Activated T-cell treated with anti-CD3 and anti-CD28 coated beads, Interleukin-2, amount 50 U/mL, for 1 hour (primary cell): ENCODE results near the gene NFX1.

Experiments used
- DNase-seq: peaks from one replicate; pipeline ENCODE4 v3.0.0-alpha.2; 2020

NFX1 gene

DNA sequence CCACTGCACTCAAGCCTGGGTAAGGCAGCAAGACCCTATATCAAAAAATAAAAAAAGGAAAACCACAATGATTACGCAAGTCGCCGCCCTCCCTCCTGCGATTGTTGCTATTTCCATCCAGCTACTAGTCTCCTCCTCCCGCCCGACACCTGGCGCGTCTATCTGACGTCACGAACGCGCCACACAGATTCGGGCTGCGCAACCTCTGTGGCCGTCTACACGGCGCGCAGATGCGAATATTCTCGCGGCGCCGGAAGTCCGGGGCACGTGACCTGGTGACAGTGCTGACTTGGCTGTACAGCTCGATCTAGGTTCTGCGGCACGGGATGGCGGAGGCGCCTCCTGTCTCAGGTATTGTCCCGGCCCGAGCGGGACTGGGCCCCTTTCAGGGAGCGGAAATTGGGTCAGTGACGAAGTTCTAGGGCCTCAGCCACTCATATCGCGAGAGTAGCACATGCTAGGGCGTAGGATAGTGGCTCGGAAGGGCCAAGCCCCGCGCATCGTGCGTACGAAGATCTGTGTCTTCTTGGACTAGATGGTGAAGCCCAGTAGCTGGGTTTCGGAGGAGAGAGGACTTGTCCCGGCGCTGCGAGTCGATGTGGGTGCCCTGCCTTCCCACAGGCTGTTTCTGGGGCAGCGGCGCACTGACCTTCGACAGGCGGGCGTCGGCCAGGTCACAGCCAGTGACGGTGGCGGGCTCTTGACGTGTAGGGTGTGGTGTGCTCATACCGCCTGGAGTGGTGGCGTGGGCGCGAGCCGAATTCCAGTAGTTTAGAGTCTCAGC, at the start of gene NFX1:
TSS of gene NFX1 (plus strand) at position 270 of the 784 bp plus-strand sequence. CDS start at position 327, 57 bp downstream.
- peak; percentile 98 for DNase-seq

DNA sequence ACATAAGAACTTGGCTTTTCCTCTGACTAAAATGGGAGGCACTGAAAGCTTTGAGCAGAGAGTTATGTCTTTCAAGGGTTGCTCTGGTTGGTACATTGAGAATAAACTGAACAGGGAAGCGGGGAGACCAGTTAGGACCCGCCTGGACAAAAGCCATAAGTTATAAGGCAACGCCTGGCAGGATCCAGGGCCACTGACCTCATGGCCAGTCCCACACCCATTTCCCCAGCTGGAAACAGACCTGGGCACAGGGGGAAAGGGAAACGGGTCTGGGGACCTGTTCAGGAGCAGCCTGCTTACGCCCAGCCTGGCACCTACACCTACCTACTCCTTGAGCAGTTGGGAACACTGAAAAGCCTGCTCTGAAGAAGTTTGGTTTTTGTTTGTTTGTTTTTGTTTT, 49.0 kb upstream of the NFX1 start:
- no peak for DNase-seq

DNA sequence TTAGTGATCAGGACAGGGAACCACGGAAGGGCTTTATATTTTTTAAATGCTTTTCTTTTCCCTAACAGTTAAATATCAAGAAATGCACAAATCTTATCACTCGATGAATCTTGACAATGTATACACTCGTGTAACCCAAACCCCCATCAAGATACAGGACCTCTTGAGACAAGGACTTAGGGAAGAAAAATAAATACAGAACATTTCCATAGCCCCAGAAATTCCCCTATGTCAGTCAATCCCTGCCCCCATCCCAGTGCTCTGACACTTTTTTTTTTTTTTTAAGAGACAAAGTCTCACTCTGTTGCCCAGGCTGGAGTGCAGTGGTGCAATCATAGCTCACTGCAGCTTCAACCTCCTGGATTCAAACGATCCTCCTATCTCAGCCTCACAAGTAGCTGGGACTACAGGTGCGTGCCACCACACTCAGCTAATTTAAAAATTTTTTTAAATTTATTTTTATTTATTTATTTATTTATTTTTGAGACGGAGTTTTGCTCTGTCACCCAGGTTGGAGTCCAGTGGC, 47.6 kb upstream of the NFX1 start:
- no peak for DNase-seq

DNA sequence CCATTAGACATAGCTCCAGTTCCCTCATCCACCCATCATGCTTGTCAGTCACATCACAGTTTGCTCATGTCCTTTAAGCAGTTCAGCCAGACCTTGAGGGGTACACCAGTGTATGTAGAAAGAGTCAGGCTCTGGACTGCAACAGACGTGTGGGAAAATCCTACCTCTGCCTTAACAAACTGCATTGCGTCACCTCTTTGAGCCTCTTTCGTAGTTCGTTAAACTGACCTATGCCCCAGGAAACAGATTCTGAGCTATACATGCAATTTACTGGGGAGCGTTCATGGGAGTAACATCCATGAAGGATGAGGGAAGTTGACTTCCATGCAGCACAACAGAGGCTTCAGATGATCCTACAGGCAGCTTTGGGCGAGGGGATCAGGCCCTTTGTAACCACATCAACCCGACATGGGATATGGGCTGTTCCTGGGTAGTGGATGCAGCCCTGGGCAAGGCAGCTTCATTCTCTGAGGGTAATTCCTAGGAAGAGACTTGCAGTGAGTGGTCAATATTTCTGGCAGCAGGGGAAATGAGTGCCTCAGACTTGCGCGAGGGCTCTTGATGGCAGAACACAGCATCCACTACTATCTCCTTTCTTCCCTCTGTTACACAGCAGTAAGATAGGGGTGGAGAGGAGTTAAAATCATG, 46.1 kb upstream of the NFX1 start:
- DNase-seq, result no peak

DNA sequence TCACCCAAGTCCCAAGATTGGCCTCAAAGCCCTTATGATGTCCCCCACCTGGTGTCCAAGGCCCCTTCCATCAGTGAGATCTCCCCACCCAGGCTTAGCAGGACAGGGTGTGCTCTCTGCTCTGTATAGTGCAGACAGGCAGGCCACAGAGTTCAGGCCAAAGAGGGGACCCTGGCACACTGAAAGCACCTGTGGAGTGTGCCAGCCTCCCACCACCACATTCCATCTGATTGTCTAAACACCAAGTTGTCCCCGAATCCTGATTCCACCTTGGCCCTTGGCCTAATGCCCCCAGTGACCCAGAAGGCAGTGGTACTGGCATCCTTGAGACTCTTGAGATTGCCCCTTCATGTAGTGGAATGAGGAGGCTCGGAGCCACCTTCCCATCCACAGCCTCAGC, 45.0 kb upstream of the NFX1 start:
- DNase-seq, result no peak

DNA sequence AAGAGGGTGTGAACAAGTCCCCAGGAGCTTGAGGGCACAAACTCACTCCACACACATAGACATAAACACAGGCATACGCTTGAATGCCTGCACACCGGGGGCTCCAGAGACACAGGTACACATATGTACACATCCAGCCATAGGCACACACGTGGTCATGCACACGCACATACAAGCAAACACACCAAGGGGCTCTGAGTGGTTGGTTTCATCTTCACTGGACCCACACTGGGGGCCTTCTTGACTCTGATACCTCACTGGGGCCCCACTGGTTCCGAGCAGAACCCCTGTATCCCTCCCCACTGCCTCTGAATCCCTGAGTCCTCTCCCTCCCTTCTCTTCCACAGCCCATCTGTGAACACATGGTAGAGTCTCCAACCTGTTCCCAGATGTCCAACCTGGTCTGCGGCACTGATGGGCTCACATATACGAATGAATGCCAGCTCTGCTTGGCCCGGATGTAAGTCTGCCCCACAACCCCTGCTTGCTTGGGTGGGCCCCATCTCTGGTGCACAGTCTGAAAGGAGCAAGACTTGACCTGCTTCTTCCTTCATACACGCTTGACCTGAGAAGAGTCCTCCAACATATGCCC, 44.0 kb upstream of the NFX1 start:
- DNase-seq, result no peak

DNA sequence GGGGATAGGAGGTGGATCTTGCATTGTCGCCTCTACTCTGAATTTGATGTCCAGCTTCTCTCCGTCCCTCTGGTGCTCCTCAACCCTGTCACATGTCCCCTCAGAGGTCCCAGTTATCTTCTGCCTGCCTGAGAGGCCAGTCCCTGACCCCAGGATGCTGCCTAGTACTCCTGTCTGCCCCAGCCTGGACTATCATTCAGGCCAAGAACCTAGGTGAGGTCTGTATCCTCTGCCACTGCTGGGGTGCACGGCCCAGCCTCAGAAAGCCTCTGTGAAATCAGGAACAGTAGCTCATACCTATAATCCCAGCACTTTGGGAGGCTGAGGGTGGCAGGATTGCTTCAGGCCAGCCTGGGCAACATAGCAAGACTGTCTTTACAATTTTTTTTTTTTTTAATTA, 41.7 kb upstream of the NFX1 start:
- no peak for DNase-seq

DNA sequence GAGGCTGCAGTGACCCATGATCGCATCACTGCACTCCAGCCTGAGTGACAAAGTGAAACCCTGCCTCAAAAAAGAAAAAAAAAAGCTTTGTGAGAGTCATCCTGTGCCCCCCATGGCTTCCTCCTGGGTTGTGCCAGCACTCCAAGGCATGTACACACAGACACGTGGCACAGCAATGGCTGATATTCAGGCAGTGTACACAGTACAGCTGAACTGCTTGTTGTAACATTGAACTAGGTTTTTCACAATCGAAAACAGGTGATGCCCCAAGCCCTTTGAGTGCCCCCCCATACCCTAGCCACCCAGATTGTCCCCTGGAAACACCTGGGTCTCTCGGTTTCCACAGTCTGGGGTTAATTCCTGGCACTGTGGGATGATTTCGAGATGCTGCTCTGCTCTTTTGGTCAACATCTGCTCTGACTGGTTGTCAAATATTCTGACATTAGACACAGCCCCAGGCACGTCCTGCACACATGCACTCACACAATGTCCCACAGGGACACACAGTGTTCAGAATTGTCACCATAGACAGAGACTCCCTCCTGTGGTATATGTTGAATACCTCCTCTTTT, 41.1 kb upstream of the NFX1 start:
- DNase-seq, result no peak

DNA sequence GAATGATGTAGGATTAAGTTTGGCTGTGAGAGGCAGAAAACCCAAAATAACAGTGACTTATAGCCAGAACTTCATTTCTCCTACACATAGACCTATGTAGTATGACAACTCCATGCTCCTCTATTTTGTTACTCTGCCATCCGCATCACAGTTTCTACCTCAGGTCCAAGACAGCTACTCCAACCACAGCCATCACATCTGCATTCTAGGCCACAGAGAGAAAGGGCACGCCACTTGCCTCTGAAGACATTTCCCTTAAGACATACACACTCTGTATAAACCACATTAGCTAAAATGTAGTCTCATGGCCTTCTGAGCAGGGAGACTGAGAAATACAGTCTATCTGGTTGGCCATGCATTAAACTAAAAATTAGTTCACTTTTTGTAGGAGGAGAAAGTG, 40.3 kb upstream of the NFX1 start:
- no peak for DNase-seq

DNA sequence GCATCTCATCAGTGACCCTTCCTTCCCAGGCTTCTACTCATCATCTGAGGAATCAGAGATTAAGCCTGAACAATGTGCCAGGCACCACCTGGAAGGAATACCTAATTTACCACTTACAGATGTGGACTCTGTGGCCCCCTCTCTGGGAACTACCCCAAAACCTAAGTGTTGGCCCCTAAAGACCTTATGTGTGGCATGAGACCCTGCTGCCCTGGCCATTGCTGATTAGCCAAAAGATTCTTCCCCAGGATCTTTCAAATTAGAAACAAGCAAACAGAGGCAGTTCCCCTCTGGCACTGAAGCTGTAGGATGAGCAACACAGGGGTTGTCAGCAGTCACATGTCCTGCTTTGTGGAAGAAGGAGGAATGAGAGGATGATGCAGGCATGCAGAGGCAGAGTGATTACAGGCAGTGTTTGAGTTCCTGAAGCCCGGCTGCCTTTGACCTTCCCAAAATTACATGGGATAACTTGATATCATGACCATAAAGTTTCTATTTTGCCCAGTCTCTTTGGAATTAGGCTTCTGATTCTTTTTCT, 39.8 kb upstream of the NFX1 start:
- DNase-seq, result no peak

DNA sequence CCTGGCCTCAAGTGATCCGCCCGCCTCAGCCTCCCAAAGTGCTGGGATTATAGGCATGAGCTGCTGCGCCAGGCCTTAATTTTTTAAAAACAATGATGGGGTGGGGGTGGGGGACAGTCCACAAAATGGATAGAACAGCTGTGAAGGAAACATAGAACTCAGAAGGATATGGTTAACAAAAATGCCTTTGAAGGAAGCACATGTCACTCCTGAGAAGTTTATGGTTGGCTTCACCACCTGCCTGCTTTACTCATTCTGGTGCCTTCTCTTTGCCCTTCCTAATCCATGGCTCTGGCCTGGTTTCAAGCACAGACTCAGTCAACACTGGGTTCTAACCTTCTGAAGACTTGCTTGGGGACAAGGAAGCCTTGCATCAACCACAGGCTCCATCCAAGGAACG, 36.1 kb upstream of the NFX1 start:
- no peak for DNase-seq

DNA sequence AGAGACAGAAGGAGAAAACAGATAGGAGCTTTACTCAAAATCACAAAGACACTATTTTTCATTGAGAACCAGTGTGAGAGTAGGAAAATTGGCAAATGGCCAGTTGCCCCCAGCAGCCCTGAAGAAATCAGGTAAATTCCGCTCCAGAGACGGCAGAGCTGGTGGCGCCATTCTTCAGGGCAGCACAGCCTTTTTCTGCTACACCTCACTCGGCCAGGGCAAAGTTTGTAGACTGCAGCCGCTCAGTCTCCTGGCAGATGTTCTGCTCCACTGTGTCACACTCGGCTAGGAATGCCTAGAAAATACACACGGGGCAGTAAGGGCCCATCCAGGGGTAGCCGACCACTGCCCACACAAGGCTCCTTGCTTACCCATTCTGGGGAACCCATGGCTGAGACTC, 35.3 kb upstream of the NFX1 start:
- DNase-seq, result no peak

DNA sequence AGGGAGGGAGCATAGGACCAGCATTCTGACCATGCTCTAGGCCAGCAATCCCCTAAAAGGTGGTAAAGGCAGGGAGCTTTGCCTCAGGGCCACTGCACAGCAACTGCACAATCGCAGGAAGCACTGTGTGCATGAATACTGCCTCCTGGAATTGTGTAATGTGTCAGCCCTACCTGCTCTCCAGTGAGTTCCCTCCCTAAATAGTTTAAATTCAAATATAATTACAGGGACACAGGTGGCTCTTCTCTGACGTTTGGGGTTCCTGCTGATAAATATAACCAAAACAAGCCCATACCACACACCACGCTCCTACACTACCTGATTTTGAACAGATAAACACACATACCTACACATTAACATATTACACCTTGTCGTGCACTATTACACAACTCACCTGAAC, 34.8 kb upstream of the NFX1 start:
- no peak for DNase-seq

DNA sequence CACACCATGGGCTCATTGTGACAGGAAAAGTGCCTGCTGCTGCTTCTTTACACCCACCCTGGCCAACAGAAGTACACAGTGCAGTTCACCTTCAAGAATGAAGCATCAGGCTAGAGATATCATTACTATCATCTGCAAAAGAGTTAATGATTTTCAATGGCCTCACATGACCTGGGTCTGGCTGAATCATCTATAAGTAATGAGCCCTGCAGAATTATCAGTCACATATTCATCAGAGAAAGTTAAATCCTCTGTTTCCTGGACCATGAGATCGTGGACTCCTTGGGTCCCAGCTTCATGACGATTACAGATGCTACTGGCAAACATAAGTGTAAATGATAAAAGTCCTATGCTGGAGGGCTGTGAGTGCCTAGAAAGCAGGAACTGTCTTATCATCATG, 34.1 kb upstream of the NFX1 start:
- no peak for DNase-seq

DNA sequence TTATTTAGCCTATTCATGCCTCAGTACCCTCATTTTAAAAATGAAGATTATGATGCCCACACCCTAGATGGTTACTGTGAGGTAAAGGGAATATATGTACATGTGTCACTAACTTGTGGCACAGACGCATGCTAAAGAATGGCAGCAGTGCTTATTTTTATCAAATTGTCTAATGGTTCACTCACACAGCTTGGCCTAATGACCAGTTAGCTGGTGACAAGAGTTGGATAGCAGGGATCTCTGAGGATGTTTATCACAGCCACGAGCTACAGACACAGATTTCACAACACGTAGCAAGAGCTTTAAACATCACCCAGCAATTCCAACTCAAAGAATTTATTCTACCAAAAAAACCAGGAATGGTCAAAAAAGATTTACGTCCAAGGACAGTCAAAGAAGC, 33.0 kb upstream of the NFX1 start:
- no peak for DNase-seq

DNA sequence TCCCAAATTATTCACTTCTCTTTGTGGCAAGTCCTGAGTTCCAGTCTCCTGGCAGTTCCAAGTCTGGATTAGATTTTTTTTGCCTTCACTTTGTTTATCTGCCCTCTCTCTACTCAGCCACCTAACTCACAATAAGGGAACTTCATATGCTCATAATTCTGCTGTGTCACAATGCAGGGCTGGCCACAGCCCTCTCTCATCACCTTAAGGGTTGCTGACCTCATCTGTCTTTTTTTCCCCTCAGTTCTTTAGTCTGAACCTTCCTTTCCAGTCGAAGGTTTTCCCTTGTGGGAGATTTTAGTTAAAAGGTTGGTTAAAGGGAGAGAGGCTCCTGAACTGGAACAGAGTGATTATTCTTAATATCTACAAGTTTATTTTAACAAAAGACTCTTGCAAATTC, 29.9 kb upstream of the NFX1 start:
- DNase-seq, result no peak

DNA sequence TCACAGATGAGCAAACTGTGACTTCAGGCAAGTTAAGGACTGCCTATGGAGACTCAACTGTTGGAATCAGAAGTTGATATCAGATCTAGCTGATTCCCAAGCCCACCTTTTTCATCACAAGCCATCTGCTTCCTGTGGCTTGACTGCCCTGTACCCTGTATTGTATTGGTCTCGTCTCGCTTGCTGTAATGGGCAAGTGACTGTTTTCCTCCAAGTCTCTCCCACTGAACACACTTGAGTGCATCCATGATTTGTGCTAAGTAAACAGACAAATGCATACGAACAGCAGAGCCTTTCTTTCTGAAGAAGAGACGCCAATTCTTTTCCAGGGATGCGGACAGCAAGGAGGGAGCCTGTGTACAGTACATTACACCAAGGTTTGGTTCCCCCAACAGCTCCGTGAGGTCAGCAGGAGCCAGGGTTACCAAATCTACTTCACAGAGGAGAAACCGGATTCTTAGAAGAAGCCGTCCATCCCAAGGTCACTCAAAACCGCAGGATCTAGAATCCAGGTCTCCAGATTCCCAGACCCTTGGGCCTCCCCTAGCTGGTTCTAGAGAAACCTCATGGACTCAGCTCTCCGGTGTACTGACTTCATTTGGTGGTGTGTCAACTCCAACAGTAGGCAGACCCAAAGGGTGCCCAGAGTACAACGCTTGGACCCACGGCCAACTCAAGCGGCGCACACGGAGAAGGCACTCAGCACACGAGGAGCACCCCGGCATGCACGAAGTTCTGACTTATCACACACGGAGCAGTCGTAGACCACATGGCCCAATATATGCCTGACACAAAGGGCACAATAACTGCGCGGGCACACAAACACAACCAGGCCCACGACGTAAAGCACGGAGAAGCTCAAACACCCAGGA, 26.9 kb upstream of the NFX1 start:
- no peak for DNase-seq

DNA sequence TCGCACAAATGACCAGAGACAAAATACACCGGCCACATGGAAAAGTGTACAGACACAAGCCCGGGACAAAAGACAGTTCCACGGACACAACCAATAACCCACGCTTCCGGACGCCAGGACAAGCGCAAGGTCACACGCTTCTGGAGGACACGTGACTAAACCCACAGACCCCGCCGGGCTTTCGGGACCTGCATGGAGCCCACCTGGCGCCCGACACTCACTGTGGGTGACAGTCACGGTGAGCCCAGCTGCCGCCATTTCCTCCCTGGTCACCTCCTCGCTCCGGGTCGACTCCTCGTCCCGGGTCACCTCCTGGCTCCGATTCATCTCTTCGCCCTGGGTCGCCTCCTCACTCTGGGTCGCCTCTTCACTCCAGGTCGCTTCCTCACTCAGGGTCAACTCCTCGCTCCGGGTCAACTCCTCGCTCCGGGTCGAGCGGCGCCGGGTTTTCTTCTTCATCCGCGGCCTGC, 26.3 kb upstream of the NFX1 start:
- peak; percentile 48 for DNase-seq

DNA sequence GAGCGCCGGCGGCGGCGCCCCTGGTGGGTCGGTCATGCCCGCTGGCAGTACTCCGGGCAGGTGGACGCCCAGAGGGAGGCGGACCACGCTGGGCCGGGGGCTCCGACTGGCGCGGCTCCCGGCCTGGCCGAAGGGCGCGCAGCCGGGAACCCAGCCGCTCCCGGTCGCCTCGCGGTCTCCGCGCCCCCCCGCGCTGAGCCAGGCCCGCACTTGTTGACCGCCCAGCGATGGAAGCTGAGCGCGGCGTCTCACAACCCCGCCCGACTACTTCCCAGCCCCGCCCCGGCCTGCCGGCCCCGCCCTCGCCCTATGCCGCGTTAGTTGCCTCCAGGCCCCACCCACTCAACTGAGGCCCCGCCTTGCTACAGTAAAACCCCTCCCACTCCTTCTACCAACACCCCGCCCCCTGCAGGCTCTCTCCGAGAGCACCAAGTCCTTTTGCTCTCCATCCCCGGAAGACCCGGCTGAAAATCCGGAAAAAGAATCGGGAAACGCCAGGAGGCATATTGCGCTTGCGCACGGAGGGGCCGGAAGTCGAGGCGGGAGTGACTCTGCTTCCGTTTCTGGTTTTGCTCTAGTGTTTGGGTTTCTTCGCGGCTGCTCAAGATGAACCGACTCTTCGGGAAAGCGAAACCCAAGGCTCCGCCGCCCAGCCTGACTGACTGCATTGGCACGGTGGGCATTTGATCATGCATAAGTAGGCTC, 25.7 kb upstream of the NFX1 start, which contains the start of the genes BAG1 and CHMP5:
TSS of gene BAG1 (minus strand) at position 236 of the 705 bp plus-strand sequence.
TSS of gene CHMP5 (plus strand) at position 577 of the 705 bp plus-strand sequence. CDS start at position 607, 30 bp downstream.
- peak; percentile 100 for DNase-seq

DNA sequence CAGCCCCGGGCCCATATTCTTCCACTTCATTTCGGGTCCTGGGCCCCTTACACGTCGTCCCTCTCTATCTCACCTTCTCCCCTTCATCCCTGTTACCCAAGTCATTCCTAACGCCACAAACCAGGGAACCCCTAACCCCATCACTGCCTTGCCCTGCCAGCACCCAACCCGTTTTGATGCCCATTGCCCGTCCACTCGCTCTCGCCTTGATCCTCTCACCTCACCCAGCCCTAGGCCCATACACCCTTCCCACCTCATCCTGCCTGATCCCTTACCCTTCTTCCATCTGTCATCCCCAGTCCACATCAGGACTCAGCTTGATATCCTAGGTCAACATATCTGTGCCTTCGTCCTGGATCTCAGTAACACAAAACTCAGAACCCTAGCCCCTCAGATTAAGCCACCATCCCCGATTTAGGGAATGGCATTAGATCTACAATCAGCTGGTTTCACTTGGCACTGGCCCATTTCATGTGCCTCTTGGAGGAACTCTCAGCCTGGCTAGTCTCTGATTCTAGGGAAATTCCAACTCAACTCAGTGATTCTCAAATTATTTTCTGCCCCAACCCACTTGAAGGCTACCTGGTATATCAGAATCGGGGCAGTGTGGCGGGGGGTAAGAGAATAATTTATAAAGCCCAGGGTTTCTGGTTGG, 25.0 kb upstream of the NFX1 start:
- no peak for DNase-seq
